CD1c-positive myeloid dendritic cell (primary cell): Measurements from ENCODE around the gene PRKCZ.

ENCODE experiments used
- DNase-seq: peaks from one replicate; pipeline ENCODE4 v3.0.0-alpha.2; 2016; ENCODE audit errors: extremely low spot score

Gene PRKCZ

GRCh38 chr1:2049718-2050431 lies at the start of gene PRKCZ:
Gene PRKCZ, plus strand, starts transcription at chr1:2050411. Its CDS starts 220 bp downstream, at chr1:2050631.
- DNase-seq: peak; percentile 78

GRCh38 chr1:2000432-2000831 lies 49.8 kb upstream of the PRKCZ start:
- DNase-seq: no peak

GRCh38 chr1:2000850-2001249 lies 49.4 kb upstream of the PRKCZ start:
- DNase-seq: no peak

GRCh38 chr1:2001773-2002411 lies 48.3 kb upstream of the PRKCZ start:
- no peak for DNase-seq

GRCh38 chr1:2003541-2004131 lies 46.6 kb upstream of the PRKCZ start, which contains the start of gene CFAP74:
Gene CFAP74, minus strand, starts transcription at chr1:2003786. Its CDS starts 12,830 bp downstream, at chr1:1990956.
- DNase-seq: no peak

GRCh38 chr1:2004856-2005255 lies 45.4 kb upstream of the PRKCZ start:
- DNase-seq: no peak

GRCh38 chr1:2009101-2010053 lies 40.8 kb upstream of the PRKCZ start:
- DNase-seq: no peak

GRCh38 chr1:2014181-2014580 lies 36.0 kb upstream of the PRKCZ start:
- no peak for DNase-seq

- no peak for DNase-seq
Measured at GRCh38 chr1:2014741-2015735, 35.2 kb upstream of the PRKCZ start.

GRCh38 chr1:2016123-2016522 lies 34.1 kb upstream of the PRKCZ start:
- no peak for DNase-seq

GRCh38 chr1:2018217-2019171 lies 31.7 kb upstream of the PRKCZ start:
- no peak for DNase-seq

- DNase-seq: peak; percentile 24
Measured at GRCh38 chr1:2019172-2019543, 31.1 kb upstream of the PRKCZ start, which contains the start of gene GABRD. Gene GABRD, plus strand, starts transcription at chr1:2019345. Its CDS starts 79 bp downstream, at chr1:2019424.

GRCh38 chr1:2019571-2020309 lies 30.5 kb upstream of the PRKCZ start:
- DNase-seq: no peak

- DNase-seq: no peak
Measured at GRCh38 chr1:2020310-2020655, 29.9 kb upstream of the PRKCZ start.

- DNase-seq: no peak
Measured at GRCh38 chr1:2021550-2021949, 28.7 kb upstream of the PRKCZ start.

GRCh38 chr1:2022063-2022770 lies 28.0 kb upstream of the PRKCZ start:
- DNase-seq: no peak

- no peak for DNase-seq
Measured at GRCh38 chr1:2023187-2023586, 27.0 kb upstream of the PRKCZ start.

- no peak for DNase-seq
Measured at GRCh38 chr1:2024451-2024850, 25.8 kb upstream of the PRKCZ start.
